RWPE1 (cell line): Measurements from ENCODE around the gene GNGT1.

ENCODE experiments used
- CTCF ChIA-PET: fragments of 350-600 bp; sonication (Branson Sonifier 250); formaldehyde crosslinking; extraction: SDS; loops from one replicate; lab custom pipeline; 2021; lab: Yijun Ruan, JAX
- POLR2A ChIA-PET: fragments of 400-600 bp; formaldehyde crosslinking; extraction: SDS; loops from one replicate; lab custom pipeline; 2020; ENCODE audit warnings: antibody characterized with exemption; ENCODE audit not compliant: low non-redundant PET; lab: Yijun Ruan, JAX
- DNase-seq: peaks from one replicate; pipeline ENCODE4 v3.0.0; 2012; ENCODE audit warnings: low spot score
- H3K27ac ChIP-seq: fragments of 450-650 bp; 2 replicates; pipeline ENCODE4 v1.5.1; 2017
- CTCF ChIP-seq: fragments of 450-650 bp; conservative IDR thresholded peaks from 2 replicates; pipeline ENCODE4 v1.5.1; 2017; ENCODE audit warnings: low read depth, mild to moderate bottlenecking

Gene GNGT1

GRCh38 chr7:93923296-93923695, 16.9 kb downstream of the GNGT1 start:
- no peak overlapping the region for H3K27ac ChIP-seq
- TF ChIP-seq CTCF, result no peak
- ChIA-PET POLR2A (no interaction called here), CTCF (no interaction called here)
- no peak for DNase-seq

- no peak overlapping the region for H3K27ac ChIP-seq
- ChIA-PET CTCF (no interaction called here), POLR2A (no interaction called here)
- TF ChIP-seq CTCF, result no peak
- DNase-seq, result no peak
Measured at GRCh38 chr7:93923942-93924341, 17.6 kb downstream of the GNGT1 start.

- no peak overlapping the region for H3K27ac ChIP-seq
- no peak for DNase-seq
- ChIA-PET POLR2A (no interaction called here), CTCF (no interaction called here)
- no peak for TF ChIP-seq CTCF
Measured at GRCh38 chr7:93926800-93927199, 20.4 kb downstream of the GNGT1 start.

- no peak for DNase-seq
- TF ChIP-seq CTCF, result no peak
- ChIA-PET CTCF (interaction anchor here (0.7 kb wide), 1 partner anchor 291 kb away, joined by 4 read pairs; no protein-coding TSS in a partner anchor), POLR2A (no interaction called here)
- no peak overlapping the region for H3K27ac ChIP-seq
Measured at GRCh38 chr7:93927585-93927984, 21.2 kb downstream of the GNGT1 start.

GRCh38 chr7:93931655-93932054, 25.3 kb downstream of the GNGT1 start:
- ChIA-PET CTCF (no interaction called here), POLR2A (no interaction called here)
- DNase-seq, result no peak
- H3K27ac ChIP-seq, result no peak overlapping the region
- no peak for TF ChIP-seq CTCF

GRCh38 chr7:93933156-93933555, 26.8 kb downstream of the GNGT1 start:
- no peak for TF ChIP-seq CTCF
- CTCF ChIA-PET, result no interaction called here
- H3K27ac ChIP-seq, result no peak overlapping the region
- POLR2A ChIA-PET, result no interaction called here
- DNase-seq, result no peak

- DNase-seq, result no peak
- ChIA-PET POLR2A (no interaction called here), CTCF (no interaction called here)
Measured at GRCh38 chr7:93935102-93935501, 28.7 kb downstream of the GNGT1 start.

More at GRCh38 chr7:93935102-93935501, 28.7 kb downstream of the GNGT1 start:
- H3K27ac ChIP-seq, result no peak overlapping the region
- no peak for TF ChIP-seq CTCF
